Cardiac muscle cell (in vitro differentiated cells and primary cell): ENCODE measurements around the gene AGPAT4. TPM values are rescaled to one million over a fixed set of nuclear protein-coding genes. Genes with fewer than 3 reads are reported as not detected.

Experiments
- DNase-seq, 2 donors: peaks; one replicate each; pipeline versions ENCODE4 v3.0.0 to v3.0.0-alpha.2; 2010 to 2017; ENCODE audit warnings: low read depth in 1 of 2, low spot score in 1 of 2
- H3K27ac ChIP-seq: fragments of 200-600 bp; sonication (generic); 2 replicates; pipeline ENCODE4 v1.5.1; 2016
- H3K27me3 ChIP-seq: fragments of 200-600 bp; sonication (generic); 2 replicates; pipeline ENCODE4 v1.6.0; 2016; ENCODE audit warnings: control low read depth
- H3K36me3 ChIP-seq: fragments of 200-600 bp; sonication (generic); 2 replicates; pipeline ENCODE4 v1.5.1; 2016; ENCODE audit warnings: control low read depth
- H3K4me1 ChIP-seq: fragments of 200-600 bp; sonication (generic); 2 replicates; pipeline ENCODE4 v1.8.1; 2017; ENCODE audit warnings: low read depth, mild to moderate bottlenecking, mixed run types
- H3K4me3 ChIP-seq: fragments of 200-600 bp; sonication (generic); 2 replicates; pipeline ENCODE4 v1.5.1; 2016; ENCODE audit warnings: mild to moderate bottlenecking
- H3K9me3 ChIP-seq: fragments of 200-600 bp; sonication (generic); 2 replicates; pipeline ENCODE4 v1.5.1; 2017; ENCODE audit warnings: low read depth, mild to moderate bottlenecking, control low read depth
- CTCF ChIP-seq: IDR thresholded peaks from 2 replicates; pipeline ENCODE4 v1.5.1; 2012; ENCODE audit warnings: low read depth, mild to moderate bottlenecking, low read length
- polyA plus RNA-seq: library from polyadenylated mRNA; unstranded; fragments of >200 nt; fragmentation: Nextera tagmentation; extraction: Ambion mirVana; gene quantifications from 2 replicates; pipeline ENCODE4 v1.2.1, GENCODE V29; 2016
- total RNA-seq: library from RNA; depleted of rRNA; stranded (reverse); fragments of >200 nt; gene quantifications from 2 replicates; pipeline ENCODE4 v1.2.3, GENCODE V29; 2016

The AGPAT4 gene
- total and polyA plus RNA-seq, 2 experiments from 2014 or later, result 13.9 to 17.7 TPM

DNA sequence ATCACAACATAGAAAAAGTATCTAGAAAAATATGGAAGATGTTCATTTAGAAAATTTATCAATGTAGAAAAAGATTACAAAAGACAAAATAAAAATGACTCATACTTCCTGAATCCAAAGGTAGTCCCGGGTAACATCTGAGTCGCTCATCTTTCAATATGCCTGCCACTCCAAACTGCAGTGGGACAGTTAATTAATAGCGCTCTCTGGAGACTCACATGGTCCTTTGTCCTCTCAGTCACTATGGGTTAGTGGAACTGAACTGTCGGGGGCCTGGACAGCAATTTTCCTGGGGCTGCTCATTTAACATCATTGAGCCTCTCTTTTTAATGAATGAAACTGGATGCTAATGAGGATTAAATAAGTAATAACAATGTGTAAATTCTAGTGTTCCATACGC, 178.9 kb downstream of the AGPAT4 start:
- H3K4me3 ChIP-seq, result no peak overlapping the region
- H3K36me3 ChIP-seq, result peaks cover 39% of the 10 kb centered on the region
- H3K27me3 ChIP-seq, result no peaks in the 10 kb centered on the region
- H3K9me3 ChIP-seq, result no peaks in the 10 kb centered on the region
- TF ChIP-seq CTCF, result no peak
- H3K27ac ChIP-seq, result no peak overlapping the region
- DNase-seq, result no peak
- H3K4me1 ChIP-seq, result no peaks in the 10 kb centered on the region

DNA sequence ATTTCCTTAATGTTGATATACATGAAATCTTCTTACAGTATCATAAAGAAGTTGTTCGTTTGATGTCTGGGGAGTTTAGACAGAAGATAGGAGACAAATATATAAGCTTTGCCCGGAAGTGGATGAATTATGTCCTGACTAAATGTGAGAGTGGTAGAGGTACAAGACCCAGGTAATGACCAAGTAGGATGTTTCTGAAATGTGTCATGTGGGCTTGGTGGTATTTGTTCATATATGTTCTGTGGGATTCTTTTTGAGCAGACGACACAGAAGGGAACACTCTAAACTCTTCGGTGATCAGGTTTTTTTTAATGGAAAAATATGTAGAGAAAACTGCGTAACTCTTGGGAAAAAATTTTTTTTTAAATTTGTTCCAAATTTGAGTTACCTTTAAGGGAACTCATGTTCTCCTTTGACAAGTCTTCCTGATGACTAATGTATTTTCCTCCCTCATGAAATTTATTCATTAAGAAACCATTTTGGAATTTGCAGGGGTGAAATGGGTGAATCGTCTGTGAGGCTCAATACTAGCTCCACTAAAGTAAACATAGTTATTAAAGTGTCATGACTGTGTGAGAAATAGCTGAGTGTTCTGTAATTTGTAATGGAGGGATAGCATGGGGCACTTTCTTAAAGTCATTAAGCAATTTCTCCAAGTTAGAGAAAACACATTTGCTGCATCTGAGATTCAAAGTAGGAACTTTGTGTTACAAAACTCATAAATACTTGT, 181.7 kb downstream of the AGPAT4 start:
- TF ChIP-seq CTCF, result no peak
- DNase-seq, result no peak
- no peaks in the 10 kb centered on the region for H3K27me3 ChIP-seq
- H3K27ac ChIP-seq, result no peak overlapping the region
- H3K4me3 ChIP-seq, result no peak overlapping the region
- no peaks in the 10 kb centered on the region for H3K9me3 ChIP-seq
- H3K4me1 ChIP-seq, result no peaks in the 10 kb centered on the region
- H3K36me3 ChIP-seq, result peaks cover 50% of the 10 kb centered on the region

GRCh38 chr6:161091151-161091550, 182.7 kb downstream of the AGPAT4 start:
- H3K27ac ChIP-seq, result no peak overlapping the region
- peaks cover 56% of the 10 kb centered on the region for H3K36me3 ChIP-seq
- no peak for DNase-seq
- TF ChIP-seq CTCF, result no peak
- H3K4me3 ChIP-seq, result no peak overlapping the region
- no peaks in the 10 kb centered on the region for H3K9me3 ChIP-seq
- H3K4me1 ChIP-seq, result no peaks in the 10 kb centered on the region
- H3K27me3 ChIP-seq, result no peaks in the 10 kb centered on the region

DNA sequence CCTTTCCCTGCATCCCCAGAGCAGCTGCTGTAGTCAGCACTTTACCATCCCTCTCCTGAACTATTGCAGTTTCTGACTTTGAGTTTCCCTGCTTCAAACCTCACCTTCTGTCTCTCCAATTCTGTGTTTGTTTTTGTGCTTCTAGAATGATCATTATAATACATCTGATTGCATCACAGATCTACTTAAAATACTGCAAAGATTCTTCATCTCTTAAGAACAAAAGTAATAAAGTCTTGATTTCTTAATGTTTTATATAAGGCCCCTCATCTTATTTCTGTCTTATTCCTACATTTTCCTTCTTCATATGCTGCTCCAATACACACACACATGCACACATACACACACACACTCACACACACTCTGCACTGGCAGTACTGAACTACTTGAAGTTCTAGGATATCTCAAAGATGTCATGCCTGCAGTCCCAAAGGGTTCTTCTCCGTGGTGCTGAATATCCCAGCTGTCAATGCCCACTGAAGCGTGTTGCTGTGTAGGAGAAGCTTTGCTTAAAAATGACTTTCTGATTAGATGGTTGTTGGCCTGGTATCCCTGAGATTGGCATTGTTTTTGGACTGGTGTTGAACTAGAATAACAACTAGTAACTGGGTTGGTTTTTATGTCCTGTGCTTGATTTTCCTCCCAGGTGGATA, 185.1 kb downstream of the AGPAT4 start:
- Histone ChIP-seq H3K36me3 (peaks cover 59% of the 10 kb centered on the region), H3K4me3 (no peak overlapping the region), H3K4me1 (no peaks in the 10 kb centered on the region), H3K9me3 (no peaks in the 10 kb centered on the region), H3K27me3 (no peaks in the 10 kb centered on the region), H3K27ac (no peak overlapping the region)
- TF ChIP-seq CTCF, result no peak
- DNase-seq, result peak; percentile 25 to 51

GRCh38 chr6:161085246-161085645, 188.6 kb downstream of the AGPAT4 start:
- Histone ChIP-seq H3K9me3 (no peaks in the 10 kb centered on the region), H3K4me3 (no peak overlapping the region), H3K27me3 (no peaks in the 10 kb centered on the region), H3K36me3 (peaks cover 64% of the 10 kb centered on the region), H3K4me1 (no peaks in the 10 kb centered on the region), H3K27ac (no peak overlapping the region)
- DNase-seq, result no peak
- no peak for TF ChIP-seq CTCF
